Stimulated activated CD8-positive, alpha-beta memory T cell treated with anti-CD3 and anti-CD28 coated beads, Interleukin-15, amount 100 ng/mL, for 48 hours (primary cell): ENCODE data around the gene CCDC40.

ENCODE experiments used
- DNase-seq, 2 donors: peaks; one replicate each; pipeline ENCODE4 v3.0.0-alpha.2; 2020; ENCODE audit warnings: low read depth in 2 of 2

CCDC40 gene

DNA sequence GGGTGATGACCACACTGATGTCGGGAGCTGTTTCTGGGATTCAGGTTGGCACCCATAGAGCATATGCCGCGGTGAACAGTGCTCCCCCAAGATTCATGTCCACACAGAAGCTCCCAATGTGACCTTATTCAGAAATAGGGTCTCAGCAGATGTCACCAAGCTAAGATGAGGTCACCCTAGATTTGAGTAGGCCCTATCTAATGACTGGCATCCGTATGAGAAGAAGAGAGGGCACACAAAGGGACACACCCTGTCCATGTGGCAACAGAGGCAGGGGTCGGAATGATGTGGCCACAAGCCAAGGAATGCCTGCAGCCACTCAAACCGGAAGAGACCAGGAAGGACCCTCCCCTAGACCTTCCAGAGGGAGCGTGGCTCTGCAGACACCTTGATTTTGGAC is 36.3 kb upstream of the CCDC40 start:
- DNase-seq = no peak

DNA sequence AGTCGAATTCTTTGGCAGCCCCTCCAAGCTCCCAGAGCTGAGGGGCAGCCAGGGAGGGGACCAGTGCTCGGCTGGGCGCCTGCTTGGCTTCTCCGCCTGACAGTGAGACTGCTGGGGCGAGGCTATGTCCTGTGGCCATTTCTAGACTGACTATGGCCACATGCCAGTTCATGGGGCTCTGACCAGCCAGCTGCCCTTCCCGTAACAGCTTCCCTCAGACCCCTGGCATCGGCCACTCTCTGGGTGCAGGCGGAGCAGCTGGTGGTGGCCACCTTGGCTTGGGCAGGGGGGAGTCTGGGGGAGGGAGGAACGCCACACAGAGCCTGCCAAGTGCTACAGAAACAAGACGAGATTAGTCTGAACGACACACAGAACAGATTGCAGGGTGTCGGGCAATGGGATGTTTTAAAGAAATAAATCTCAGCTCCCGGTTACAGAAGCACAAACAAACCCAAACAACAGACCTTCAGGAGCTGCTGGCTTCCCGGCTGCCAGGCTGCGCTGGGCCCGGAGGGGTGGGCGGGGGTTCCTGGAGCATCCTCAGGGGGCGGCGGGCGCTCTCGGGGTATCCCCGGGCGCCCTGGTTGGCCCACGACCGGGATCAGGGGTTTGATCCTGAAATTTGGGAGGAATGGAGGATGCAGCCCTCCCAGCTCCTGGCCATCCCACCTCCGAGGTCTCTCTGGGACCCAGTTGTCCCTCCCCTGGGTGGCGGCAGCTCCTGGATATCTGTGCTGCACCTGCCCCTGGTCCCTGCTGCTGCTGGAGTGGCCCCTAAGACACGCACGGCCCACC is 35.3 kb upstream of the CCDC40 start:
- no peak for DNase-seq

DNA sequence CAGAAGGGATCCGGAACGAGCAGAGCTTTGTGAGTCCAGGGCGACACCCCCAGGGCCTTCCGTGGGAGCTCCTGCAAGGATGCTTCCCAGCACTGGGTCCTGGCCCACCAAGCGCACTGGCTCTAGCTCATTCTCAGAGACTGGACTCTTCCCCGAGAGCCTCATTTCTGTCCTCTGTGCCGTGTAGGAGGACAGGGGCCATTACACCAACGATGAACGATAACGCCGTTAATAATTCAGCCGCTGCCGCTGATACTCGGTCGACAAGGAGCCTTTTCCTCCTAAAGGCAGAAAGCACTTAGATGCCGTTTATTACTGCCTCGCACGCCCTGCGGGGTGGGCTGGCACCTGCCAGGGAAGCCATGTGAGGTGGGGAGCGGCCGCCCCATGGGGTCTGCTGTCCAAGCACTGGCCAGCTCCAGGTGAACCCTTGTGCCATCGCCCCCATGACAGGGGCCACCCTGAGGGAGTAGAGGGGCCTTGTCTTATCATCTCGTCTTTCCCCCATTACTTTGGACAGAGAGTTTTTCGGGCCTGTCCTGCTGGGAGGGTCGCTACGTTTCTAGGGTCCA is 34.3 kb upstream of the CCDC40 start:
- DNase-seq = no peak

DNA sequence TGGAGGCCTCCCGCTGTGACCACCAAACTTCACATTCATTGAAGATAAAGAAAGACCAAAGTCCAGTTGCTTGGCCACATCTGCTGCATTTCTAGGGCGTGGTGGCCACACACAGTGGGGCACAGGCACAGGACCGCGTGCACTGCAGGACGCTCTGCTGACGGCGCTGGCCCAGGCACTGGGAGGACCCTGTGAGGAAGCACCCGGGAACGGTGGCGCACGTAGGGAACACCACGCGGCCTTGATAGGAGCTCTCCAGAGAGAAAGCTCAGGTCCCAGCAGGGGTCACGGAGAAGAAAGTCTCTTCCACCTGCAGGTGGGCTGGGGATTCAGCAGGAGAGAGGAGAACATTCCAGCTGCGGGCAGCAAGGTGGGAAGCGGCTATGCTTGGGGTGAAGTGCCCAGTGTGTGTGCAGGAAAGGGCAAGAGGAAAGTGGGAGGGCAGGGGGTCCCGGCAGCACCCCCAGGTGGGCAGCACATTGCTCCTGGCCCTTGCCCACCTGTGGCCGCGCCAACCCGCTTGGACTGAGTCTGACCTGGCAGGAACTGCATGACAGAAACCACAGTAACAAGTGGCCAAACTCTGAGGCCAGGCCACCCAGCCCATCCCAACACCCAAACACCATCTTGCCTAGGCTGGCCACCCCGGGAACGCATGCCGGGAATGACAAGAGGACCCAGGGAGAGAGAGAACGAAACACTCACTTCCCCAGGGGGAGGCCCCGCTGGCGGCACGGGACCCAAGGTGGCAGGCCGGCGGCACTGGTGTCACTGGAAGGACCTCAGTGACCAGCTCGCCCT is 33.6 kb upstream of the CCDC40 start:
- no peak for DNase-seq

DNA sequence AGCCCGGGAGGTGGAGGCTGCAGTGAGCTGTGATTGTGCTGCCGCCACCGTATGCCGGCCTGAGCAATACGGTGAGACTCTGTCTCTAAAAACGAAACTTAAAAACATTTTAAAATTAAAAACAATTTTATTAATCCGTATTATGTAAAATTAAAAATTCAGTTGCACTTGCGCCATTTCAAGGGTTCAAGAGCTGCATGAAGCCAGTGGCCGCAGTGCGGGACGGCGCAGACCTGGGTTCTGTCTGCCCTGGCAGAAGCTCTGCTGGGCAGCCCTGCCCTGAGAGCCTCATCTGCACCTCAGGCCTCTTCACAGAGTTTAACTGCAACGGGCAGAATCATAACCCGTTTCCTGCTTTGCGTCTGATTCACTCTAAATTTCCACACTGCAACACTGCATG is 32.5 kb upstream of the CCDC40 start:
- no peak for DNase-seq

DNA sequence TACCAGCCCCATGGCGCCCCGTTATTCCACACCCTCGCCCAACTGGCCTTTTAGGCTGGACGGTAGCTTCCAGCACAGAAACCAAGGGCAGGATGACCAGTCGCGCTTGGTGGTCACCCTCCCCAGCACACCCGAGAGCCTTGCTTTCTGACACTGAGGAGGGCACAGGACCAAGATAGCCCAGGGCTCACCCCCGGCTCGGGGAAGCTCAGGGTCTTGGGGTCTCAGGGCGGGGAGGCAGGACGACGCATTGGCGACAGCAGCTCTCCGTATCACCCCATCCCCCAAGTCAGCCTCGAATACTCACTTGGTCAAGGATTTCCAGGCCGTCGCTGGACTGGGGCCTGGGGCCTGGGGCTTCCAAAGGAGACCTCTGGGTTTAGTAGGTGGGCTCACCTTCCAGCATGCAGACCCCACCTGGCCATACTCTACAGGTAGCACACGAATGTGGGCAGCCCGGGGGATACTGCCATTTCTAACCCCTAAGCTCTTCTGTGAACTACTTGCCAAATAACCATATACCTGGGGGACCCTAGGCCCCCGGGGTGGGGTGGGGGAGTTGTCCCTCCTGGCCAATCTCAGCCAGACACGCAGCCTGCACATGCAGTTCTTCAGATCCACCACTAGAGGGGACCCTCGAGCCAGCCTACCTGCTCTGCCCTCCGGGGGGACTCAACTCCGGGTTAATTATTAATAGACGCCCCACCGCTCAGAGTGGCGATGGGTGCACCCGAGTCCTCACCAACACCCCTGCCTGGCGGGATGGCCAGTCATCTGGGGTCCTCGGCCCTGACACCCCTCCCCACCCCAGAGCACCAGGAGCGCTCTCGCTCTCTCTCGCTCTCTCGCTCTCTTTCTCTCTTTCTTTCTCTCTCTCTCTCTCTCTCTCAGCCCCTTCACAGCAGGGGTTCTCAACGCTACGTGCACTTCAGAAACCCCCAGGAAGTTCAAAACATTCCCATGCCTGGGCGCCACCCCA is 30.8 kb upstream of the CCDC40 start:
- DNase-seq = no peak

DNA sequence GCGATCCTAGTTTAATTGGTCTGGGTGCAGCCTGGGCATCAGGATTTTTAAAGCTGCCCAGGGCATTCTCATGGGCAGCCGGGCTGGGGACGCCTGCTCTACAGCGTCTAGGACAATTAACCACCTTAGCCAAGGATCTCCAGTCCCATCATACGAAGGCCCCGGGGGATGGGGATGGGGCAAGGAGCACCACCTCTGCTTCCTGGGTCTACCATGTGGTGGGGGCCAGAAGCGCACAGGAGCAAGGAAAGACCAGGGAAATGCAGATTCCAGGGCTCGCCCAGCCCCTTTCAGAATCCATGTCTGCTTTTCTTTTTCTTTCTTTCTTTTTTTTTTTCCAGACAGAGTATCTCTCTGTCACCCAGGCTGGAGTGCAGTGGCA is 30.1 kb upstream of the CCDC40 start:
- DNase-seq = no peak

DNA sequence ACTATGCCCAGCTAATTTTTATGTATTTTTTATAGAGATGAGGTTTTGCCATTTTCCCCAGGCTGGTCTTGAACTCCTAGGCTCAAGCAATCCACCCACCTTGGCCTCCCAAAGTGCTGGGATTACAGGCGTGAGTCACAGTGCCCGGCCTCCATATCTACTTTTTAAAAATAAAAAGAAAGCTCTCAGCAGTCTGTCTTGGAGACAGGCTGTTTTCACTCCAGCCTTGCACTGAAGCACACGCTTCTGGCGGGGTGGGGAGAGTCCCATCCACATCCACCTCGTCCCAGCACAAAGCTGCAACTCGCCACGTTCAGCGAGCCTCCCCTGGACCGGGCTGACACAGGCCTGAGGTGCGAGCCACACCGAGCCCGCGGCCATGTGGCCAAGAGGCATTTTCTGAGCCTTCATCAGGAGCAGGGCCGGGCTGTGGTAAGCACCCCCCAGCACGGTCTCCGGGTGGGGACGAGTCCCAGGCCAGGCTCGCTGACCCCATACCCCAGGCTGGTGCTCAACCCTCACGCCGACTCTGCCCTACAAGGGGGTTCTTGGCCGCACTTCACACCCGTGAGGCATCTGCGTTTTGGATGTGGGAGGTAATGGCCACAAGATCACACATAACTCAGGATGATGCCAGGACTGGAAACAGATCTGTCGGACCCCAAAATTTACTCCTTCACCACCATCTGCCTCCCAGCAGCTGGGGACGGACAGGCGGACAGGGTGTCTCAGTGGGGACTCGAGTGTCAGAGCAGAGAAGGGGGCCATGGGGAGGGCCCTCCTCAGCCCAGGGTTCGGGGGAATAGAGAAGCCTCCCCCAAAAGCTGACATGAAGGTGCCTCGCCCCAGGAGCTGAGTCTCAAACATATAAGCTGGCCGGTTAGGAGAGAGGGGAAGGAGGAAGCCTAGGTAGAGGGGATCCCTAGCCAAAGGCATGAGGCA is 29.4 kb upstream of the CCDC40 start:
- DNase-seq = no peak

DNA sequence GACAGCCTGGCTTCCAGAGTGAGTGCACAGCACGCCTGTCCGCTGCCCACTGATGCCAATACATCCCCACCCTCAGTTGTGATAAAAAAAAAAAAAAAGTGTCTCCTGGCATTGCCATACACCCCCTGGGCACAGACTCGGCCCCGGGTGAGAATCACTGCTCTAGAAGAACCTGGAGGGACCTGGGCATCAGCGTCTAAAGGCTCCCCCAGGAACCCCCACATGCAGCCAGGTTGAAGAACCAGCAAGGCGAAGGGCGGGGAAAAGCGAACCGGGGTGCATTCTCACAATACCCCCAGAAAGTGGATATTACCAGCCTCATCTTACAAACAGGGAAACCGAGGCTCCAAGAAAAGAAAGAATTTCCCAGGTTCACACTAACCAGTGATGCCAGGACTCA is 28.5 kb upstream of the CCDC40 start:
- DNase-seq = no peak

DNA sequence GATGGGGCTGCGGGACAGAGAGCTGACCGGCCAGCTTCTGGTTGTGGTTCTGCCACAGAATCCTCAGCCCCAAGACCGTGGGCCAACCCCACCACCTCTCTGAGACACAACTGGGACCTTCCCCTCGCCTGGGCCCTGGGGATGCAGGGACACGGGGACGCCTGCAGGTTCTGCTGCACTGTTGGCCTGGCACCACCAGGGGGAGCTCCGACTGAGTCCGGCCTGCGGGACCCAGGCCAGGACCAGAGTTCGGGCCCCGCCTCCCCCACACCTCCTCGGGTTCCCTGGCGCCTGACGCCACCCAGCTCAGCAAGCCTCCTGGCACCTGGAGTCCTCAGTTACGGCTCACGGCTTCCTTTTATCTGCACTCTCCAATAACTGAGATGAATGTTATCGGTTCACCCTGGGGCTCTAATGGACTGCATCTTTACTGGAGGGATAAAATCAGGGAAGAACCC is 28.0 kb upstream of the CCDC40 start:
- DNase-seq = peak; percentile 66 to 70

DNA sequence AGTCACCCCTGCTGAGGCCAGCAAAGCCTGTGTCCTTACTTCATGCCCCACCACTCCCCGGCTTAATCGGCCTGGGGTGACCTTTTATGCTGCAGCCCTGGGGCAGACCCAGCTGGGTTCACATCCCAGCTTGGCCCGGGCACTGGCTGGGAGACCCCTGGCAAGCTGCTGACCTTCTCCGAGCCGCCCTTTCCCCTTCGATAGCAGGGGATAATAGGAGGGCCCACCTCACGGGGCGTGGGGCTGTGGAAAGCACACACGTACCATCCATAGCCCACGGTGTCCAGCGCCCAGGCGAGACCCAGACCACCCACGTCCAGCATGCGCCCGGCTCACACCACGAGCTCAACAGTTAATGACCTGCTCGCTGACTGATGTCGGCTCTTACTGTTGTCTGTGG is 27.6 kb upstream of the CCDC40 start:
- no peak for DNase-seq

DNA sequence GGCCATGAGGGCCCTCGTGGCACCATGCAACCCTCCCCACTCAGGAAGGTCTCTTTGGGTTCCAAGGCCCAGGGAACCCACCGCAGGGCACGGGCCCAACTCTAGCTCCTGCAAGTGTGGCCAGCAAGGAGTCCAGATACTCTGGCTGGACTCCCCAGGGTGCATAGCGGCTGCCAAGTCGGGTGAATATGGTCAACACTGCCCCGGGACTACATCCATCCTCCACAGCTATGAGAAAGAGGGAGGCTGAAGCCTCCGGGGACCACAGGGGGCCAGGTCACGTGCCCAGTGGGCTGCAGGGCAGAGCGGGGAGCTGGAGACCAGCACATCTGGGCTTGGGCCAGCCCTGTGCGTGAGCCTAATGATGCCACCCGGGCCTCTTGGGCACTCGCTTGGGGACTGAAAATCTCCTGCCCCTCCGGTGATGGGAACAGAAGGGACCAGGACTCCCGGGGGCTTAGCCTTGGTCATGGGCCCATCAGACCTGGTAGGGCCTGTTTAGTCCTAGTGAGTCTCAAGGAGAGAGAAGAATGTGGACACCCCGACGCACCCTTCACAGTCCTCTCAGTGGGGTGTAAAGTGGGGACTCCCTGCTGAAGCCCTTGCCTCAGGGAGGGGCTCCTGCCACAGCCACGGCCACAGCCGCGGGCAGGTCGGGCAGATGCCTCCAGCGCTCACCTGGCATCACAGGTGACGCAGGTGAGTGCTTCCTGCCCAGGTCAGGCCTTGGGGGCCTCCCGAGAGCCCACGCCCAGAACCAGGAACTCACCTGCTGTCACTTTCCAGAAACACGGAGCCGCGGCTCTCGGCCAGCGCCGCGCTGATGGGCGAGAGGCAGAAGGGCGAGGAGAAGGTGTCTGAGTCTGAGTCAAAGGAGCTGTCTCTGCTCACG is 26.8 kb upstream of the CCDC40 start:
- DNase-seq = no peak

DNA sequence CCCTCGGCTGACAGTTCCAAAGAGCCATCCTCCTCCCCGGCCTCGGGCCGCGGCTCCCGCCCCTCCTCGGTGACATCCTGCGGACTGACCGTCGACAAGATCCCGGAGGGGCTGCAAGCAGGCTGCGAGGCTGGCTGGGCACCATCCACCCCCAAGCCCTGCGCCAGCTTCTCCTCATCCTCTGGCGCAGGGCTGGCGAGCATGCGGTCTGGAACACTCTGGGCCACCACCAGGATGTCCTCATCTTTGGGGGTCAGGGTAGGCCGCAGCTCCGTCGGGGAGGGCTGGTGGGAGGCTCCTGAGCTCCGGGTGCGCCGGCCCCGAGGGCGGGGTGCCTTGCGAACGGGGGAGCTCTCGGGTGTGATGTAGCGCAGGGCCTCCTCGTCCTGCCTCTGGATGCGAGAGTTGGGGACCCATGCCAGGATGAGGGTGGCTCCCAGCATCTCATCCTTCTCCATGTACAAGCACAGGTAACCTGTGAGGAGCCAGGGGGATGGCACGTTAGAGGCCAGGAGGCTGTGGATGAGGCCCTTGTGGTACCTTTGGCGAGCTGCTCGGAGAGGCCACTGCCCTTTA is 26.1 kb upstream of the CCDC40 start:
- no peak for DNase-seq

DNA sequence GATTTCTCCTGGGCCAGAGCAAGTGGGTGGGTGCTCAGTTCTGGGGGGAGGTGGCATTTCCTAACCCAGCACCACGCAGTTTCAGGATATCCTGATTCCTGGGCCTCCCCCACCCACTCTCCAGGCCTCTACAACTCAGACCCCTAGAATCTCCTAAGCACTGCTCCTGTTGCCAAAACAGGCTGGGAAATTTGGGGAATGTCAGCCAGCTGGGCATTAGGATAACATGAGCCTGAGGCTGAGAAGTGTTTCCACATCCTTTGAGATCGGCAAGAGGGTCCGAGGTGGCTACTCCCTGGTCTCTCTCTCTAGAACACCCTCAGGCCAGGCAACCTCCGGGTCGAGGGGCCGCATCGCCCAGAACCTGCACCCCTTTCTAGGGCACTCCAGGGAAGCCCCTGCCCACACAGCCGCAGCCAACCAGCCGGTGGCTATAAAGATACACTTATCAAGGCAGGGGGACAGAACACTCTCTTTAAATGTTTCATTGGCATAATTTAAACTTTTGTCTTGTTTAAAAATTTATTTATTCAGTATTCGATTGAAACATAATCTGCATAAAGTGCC is 24.4 kb upstream of the CCDC40 start:
- DNase-seq = no peak

DNA sequence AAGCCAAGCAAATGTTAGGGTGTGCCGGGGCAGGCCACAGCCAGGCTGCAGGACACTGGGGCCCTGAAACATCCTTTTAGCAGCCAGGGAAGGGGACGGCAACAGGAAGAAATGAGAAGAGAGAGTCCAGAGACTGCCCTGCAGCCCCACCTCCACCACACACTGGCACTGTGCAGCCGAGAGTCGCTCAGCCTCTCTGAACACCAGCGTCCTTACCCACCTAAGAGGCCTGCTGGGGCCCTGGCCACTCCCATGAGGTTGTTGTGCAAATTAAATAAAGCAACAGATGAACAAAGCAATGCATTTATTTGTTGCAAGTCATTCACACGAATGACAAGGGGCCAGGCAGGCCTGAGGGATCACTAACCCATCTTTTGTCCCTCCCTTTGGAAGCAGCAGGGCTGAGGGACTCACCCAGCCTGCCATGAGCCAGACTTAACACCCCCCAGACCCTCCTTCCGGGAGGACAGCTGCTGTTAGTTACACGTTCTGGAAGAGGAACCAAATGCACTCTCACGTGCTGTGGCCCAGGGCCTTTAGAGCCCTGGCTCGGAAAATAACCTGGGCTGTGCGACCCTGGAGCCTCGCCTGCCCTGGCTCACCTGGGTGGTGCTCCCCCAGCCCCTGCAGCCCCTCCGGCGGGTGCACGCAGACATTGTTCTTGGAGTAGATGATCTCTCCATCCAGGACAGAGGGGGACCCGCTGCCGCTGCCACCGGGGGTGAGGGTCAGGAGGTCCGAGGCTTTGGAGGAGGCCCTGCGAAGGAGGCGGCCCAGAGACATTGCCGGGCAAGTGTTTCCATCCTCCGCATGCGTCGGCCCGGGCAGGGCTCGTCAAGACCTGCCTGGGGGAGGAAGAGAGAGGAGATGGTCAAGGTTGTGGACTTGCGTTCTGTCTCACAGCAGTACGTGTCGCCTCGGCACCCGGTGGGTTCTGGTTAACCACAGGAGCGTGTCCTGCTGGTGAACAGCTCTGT is 23.4 kb upstream of the CCDC40 start:
- DNase-seq = no peak

DNA sequence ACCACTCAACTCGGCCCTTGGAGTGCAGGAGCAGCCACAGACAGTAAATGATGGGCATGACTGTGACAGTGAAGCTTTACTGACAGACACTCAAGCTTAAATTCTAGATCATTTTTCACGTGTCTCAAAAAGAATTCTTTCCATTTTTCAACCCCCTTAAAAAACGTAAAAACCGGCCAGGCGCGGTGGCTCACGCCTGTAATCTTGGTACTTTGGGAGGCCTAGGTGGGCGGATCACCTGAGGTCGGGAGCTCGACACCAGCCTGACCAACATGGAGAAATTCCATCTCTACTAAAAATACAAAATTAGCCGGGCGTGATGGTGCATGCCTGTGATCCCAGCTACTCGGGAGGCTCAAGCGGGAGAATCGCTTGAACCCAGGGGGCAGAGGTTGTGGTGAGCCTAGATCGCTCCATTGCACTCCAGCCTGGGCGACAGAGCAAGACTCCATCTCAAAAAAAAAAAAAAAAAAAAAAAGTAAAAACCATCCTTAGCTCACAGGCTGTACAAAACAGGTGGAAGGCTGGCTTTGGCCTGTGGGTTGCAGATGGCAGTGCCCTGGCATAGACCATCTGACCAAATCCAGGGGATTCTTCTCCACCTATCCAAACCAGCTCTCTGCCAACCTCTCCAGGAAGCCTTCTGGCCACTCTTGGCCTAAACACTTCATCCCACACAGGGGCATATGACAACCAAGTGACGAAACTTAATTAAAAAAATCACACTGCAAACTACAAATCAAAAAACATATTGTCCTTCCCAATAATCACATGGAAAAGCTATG is 19.0 kb upstream of the CCDC40 start:
- no peak for DNase-seq
